BJ (cell line): ENCODE results near the gene YAF2. TPM values are rescaled to one million over a fixed set of nuclear protein-coding genes. Genes with fewer than 3 reads are reported as not detected.

ENCODE experiments used
- CTCF ChIA-PET: fragments of 350-600 bp; formaldehyde crosslinking; extraction: SDS; loops from one replicate; lab custom pipeline; 2021; ENCODE audit warnings: antibody characterized with exemption, inconsistent platforms; lab: Yijun Ruan, JAX
- POLR2A ChIA-PET: fragments of 300-600 bp; sonication (Branson Sonifier 250); formaldehyde crosslinking; extraction: SDS; loops from one replicate; lab custom pipeline; 2021; ENCODE audit warnings: antibody characterized with exemption; lab: Charles Lee
- DNase-seq: peaks from one replicate; pipeline ENCODE4 v3.0.0-alpha.2; 2011; ENCODE audit warnings: low read depth
- H3K27me3 ChIP-seq: 2 replicates; pipeline ENCODE4 v1.6.0; 2011; ENCODE audit warnings: low read length; ENCODE audit not compliant: control insufficient read depth, insufficient read depth
- H3K36me3 ChIP-seq: 2 replicates; pipeline ENCODE4 v1.5.1; 2011; ENCODE audit warnings: low read length; ENCODE audit not compliant: control insufficient read depth, insufficient read depth
- H3K4me3 ChIP-seq: 2 replicates; pipeline ENCODE4 v1.5.1; 2011; ENCODE audit warnings: low read depth, mild to moderate bottlenecking, control low read depth, low read length
- CTCF ChIP-seq: IDR thresholded peaks from 2 replicates; pipeline ENCODE4 v1.5.1; 2011; ENCODE audit warnings: low read depth, mild to moderate bottlenecking, control low read depth, inconsistent platforms, low read length, moderate library complexity; ENCODE audit not compliant: insufficient read depth
- polyA plus RNA-seq: library from polyadenylated mRNA; depleted of rRNA; stranded (reverse); fragments of >200 nt; gene quantifications from 2 replicates; pipeline ENCODE4 v1.2.3, GENCODE V29; 2011

The YAF2 gene
- polyA plus RNA-seq, 1 experiment: 10.0 TPM

GRCh38 chr12:42267413-42268190 lies 29.6 kb upstream of the YAF2 start:
- CTCF ChIA-PET: interaction anchor here (0.9 kb wide), 1 partner anchor 16 kb away, joined by 3 read pairs; no protein-coding TSS in a partner anchor
- TF ChIP-seq CTCF: no peak
- no peak overlapping the region for H3K4me3 ChIP-seq
- POLR2A ChIA-PET: no interaction called here
- no peak for DNase-seq
- H3K36me3 ChIP-seq: no peaks in the 10 kb centered on the region
- H3K27me3 ChIP-seq: no peaks in the 10 kb centered on the region

GRCh38 chr12:42266579-42267230 lies 28.7 kb upstream of the YAF2 start:
- Histone ChIP-seq H3K36me3 (no peaks in the 10 kb centered on the region), H3K4me3 (no peak overlapping the region), H3K27me3 (no peaks in the 10 kb centered on the region)
- no peak for TF ChIP-seq CTCF
- DNase-seq: no peak
- ChIA-PET CTCF (interaction anchor here (0.9 kb wide), 1 partner anchor 17 kb away, joined by 3 read pairs; no protein-coding TSS in a partner anchor), POLR2A (no interaction called here)

- ChIA-PET CTCF (interaction anchor here (1.4 kb wide), 1 partner anchor 10 kb away, joined by 3 read pairs; no protein-coding TSS in a partner anchor), POLR2A (no interaction called here)
Measured at GRCh38 chr12:42262271-42262670, 24.2 kb upstream of the YAF2 start.

GRCh38 chr12:42261708-42262107 lies 23.7 kb upstream of the YAF2 start:
- no peaks in the 10 kb centered on the region for H3K27me3 ChIP-seq
- no peak overlapping the region for H3K4me3 ChIP-seq
- POLR2A ChIA-PET: no interaction called here
- TF ChIP-seq CTCF: no peak
- CTCF ChIA-PET: interaction anchor here (0.6 to 1.4 kb wide), 2 partner anchors 11 to 16 kb away, joined by 3 to 4 read pairs; no protein-coding TSS in a partner anchor
- H3K36me3 ChIP-seq: no peaks in the 10 kb centered on the region
- DNase-seq: no peak

More at GRCh38 chr12:42262271-42262670, 24.2 kb upstream of the YAF2 start:
- no peak for TF ChIP-seq CTCF
- Histone ChIP-seq H3K4me3 (no peak overlapping the region), H3K27me3 (no peaks in the 10 kb centered on the region), H3K36me3 (no peaks in the 10 kb centered on the region)
- DNase-seq: no peak

- ChIA-PET CTCF (interaction anchor here (0.7 kb wide), 1 partner anchor 68 kb away, joined by 5 read pairs; no protein-coding TSS in a partner anchor), POLR2A (no interaction called here)
- Histone ChIP-seq H3K4me3 (no peak overlapping the region), H3K36me3 (no peaks in the 10 kb centered on the region), H3K27me3 (no peaks in the 10 kb centered on the region)
- DNase-seq: no peak
- no peak for TF ChIP-seq CTCF
Measured at GRCh38 chr12:42260518-42260917, 22.5 kb upstream of the YAF2 start.
